ENCODE data around the gene POU4F2.

DNA sequence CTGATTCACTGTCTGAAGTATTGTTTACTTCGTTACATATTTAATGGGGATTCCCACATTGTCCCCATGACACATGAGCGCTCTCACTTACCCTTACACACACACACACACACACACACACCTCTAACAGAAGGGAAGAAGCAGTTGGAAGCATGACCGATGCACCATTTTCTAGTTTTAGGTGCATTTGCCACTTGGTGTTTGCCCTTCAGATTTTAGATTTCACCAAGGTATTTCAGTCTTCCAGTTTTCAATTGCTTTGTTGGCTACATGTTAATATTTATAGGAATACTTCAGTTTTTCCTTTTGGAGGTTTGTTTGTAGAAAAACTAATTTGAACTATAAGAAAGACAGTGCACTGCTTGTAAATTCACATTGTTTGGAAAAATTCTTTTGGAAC is 3.1 kb downstream of the POU4F2 start:
- no peak for TF ChIP-seq EP300 (IDR thresholded peaks at IDR 0.05)
- TF ChIP-seq, protein P1, sequence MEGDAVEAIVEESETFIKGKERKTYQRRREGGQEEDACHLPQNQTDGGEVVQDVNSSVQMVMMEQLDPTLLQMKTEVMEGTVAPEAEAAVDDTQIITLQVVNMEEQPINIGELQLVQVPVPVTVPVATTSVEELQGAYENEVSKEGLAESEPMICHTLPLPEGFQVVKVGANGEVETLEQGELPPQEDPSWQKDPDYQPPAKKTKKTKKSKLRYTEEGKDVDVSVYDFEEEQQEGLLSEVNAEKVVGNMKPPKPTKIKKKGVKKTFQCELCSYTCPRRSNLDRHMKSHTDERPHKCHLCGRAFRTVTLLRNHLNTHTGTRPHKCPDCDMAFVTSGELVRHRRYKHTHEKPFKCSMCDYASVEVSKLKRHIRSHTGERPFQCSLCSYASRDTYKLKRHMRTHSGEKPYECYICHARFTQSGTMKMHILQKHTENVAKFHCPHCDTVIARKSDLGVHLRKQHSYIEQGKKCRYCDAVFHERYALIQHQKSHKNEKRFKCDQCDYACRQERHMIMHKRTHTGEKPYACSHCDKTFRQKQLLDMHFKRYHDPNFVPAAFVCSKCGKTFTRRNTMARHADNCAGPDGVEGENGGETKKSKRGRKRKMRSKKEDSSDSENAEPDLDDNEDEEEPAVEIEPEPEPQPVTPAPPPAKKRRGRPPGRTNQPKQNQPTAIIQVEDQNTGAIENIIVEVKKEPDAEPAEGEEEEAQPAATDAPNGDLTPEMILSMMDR (IDR thresholded peaks at IDR 0.05) = no peak

Data from ovary (tissue), 3 donors.